Jurkat, Clone E6-1 (cell line): ENCODE results near the gene STPG4.

Source experiments
- DNase-seq: peaks from one replicate; pipeline ENCODE4 v3.0.0-alpha.2; 2011; ENCODE audit warnings: low read depth, low spot score
- H3K4me3 ChIP-seq: 2 replicates; pipeline ENCODE4 v1.5.1; 2011; ENCODE audit warnings: mild to moderate bottlenecking, low read length, control low read depth, moderate library complexity

Gene STPG4

DNA sequence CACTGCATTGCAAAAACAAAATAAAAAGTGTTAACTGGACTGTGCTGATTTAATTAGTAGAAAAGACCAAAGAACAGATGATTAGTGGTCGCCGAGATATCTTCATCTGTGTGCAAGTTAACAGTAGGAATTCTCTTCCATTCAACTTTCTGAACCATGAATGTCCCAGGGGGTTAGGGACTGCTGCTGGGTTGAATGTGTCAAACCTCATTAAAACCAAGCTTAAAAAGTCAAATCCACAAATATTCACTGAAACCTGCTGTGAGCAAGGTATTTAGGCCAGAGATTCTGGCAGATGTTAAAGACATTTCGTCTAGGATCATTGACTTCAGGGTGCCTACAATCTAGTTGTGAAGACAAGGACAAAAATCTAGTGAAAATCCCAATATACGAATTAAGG is 58.7 kb downstream of the STPG4 start:
- H3K4me3 ChIP-seq: no peak overlapping the region
- no peak for DNase-seq

DNA sequence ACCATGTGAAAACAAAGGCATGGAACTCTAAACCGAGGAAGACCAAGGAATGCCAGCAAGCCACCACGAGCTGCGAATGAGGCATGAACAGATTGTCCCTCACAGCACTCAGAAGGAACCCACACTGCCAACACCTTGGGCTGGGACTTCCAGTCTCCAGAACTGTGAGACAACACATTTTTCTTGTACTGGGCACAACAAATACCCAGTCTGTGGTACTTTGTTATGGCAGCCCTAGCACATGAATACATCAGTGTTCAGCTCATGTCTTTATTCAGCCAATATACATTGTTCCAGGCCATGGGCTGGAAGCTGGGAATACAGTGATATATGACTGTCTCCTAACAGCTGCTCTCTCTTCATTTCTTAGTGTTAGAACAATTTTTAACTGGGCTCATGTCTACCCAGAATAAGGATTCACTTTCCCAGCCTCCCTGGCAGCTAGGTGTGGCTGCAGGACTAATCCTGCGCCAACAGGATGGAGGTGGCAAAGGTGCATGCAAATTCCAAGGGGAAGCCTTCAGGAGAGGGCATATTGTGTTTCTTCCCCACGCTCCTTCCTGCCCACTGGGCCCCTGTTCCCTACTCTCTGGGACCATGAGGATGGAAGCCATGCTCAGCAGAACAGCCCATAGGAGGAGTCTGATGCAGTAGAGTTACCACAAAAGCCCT is 59.6 kb downstream of the STPG4 start:
- H3K4me3 ChIP-seq: no peak overlapping the region
- no peak for DNase-seq

DNA sequence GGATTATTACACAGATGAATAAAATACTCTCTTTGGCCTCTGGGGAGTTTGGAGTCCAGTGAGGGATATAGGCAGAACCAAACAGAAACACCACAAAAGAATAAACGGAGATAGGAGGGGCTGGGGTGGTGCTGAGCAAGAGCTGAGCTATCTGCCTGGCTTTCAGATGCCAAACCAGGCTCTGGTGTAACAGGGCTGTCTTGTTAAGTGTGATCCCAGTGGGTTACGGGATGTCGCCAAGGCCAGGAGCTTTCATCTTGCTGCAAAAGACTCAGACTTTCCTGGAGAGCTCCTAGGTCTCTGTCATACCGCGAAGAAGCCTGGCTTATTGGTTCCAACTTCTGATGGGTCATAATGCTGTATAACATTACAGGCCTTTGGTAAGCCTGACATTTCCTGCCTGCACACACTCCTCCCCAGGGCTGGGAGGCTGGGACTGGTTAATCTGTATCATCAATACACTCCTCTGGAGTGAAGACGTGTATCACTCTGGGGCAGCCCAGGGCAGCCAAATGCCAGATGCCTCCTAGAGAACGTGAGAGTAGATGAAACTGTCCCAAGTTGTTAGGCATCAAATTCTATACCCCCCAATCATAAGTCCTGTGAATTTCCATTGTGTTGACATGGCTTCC is 60.5 kb downstream of the STPG4 start:
- no peak overlapping the region for H3K4me3 ChIP-seq
- no peak for DNase-seq

DNA sequence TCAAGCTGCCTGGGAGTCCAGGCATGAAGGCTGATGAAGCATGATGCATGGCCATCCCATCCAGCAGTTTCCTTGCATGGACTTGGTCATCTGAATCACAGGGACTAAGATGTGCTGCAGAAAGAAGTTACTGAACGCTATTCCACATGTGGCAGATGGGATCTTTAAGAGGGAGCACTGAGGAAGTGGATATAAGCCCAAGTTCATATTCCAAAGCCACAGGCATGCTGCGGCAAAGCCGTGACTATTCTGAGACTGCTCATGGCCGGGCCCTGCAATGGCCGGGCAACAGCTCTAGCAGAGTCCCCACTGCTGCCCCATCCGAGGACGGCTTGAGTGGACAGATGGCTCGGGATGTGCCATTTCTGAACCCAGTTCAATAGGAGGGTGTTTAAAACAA is 61.5 kb downstream of the STPG4 start:
- H3K4me3 ChIP-seq: no peak overlapping the region
- DNase-seq: no peak

DNA sequence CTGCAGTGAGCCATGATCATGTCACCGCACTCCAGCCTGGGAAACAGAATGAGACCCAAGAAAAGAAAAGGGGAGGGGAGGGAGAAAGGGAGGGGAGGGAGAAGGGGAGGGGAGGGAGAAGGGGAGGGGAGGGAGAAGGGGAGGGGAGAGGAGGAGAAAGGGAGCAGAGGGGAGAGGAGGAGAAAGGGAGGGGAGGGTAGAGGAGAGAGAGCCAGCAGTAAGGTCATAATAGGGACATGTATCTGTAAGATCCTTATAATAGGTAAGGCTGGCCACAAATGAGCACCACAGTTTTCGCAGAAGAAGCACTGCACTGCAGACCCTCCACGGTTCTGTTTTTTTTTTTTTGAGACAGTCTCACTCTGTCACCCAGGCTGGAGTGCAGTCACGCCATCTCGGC is 62.6 kb downstream of the STPG4 start:
- no peak for DNase-seq
- no peak overlapping the region for H3K4me3 ChIP-seq

GRCh38 chr2:47091118-47091517 is 64.0 kb downstream of the STPG4 start:
- DNase-seq: no peak
- no peak overlapping the region for H3K4me3 ChIP-seq

GRCh38 chr2:47089083-47089464 is 66.0 kb downstream of the STPG4 start:
- DNase-seq: no peak
- H3K4me3 ChIP-seq: no peak overlapping the region

- no peak overlapping the region for H3K4me3 ChIP-seq
- DNase-seq: no peak
Observed at GRCh38 chr2:47088371-47089082, 66.6 kb downstream of the STPG4 start.

GRCh38 chr2:47087051-47087450 is 68.1 kb downstream of the STPG4 start:
- H3K4me3 ChIP-seq: no peak overlapping the region
- DNase-seq: no peak

- no peak for DNase-seq
- no peak overlapping the region for H3K4me3 ChIP-seq
Observed at GRCh38 chr2:47086571-47086970, 68.5 kb downstream of the STPG4 start.

GRCh38 chr2:47086054-47086471 is 69.0 kb downstream of the STPG4 start:
- DNase-seq: no peak
- no peak overlapping the region for H3K4me3 ChIP-seq

DNA sequence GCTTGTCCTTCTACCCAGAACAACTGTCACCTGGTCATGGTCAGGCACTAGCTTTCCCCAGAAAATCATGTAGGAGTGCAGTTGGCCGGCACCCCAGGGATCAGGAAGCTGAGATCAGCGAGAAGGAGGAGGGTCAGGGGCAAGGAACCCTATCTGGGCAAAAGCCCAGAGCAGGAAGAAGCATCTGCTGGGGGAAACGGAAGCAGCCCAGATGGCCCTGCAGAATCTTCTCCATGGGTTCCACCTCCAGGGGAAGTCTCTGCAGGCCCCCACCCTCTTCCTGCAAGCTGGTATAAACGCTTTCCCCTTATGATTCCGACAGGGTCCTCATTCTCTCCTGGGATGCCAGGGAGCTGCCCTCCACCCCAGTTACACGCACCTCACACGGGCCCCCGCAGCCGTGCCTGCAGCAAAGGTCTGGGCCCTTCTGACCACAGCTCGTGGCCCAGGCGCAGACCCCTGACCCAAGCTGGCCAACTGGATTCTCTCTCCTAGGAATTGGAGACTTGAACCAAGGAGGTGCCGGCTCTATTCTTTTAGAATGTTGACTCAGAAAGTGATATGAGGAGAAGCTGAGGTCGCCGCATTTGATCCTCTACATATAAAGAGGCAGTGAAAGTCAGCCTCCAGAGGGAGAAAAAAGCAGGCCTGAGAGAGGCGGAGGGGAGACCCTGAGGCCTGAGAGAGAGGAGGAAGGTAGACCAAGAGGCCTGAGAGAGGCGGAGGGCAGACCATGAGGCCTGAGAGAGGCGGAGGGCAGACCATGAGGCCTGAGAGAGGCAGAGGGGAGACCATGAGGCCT is 71.0 kb downstream of the STPG4 start:
- no peak for DNase-seq
- H3K4me3 ChIP-seq: no peak overlapping the region

DNA sequence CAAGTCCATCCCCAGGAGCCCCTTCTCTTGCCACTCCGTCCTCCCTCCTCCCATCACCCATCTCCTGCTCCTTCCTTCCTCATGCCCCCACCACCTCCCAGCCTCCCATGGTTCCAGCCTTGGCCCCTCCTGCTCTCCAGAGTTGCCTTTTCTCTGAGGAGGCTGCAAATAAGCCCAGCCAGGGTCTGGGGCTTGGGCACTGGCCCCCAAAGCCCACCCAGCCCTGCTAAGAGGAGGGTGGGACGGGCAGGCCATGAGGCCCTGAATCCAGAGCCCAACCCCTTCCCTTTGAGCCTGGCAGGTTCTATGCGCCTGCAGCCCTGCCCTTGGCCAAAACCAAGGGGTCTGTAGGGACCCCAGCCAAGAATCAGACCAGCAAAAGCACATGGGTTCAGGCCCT is 71.6 kb downstream of the STPG4 start:
- no peak overlapping the region for H3K4me3 ChIP-seq
- no peak for DNase-seq

GRCh38 chr2:47083005-47083404 is 72.1 kb downstream of the STPG4 start:
- DNase-seq: no peak
- no peak overlapping the region for H3K4me3 ChIP-seq

GRCh38 chr2:47080888-47081301 is 74.2 kb downstream of the STPG4 start:
- no peak overlapping the region for H3K4me3 ChIP-seq
- no peak for DNase-seq

GRCh38 chr2:47079515-47080412 is 75.3 kb downstream of the STPG4 start:
- no peak for DNase-seq

GRCh38 chr2:47078541-47079482 is 76.3 kb downstream of the STPG4 start:
- DNase-seq: no peak
- H3K4me3 ChIP-seq: no peak overlapping the region

More at GRCh38 chr2:47079515-47080412, 75.3 kb downstream of the STPG4 start:
- no peak overlapping the region for H3K4me3 ChIP-seq
